K562 (cell line): Measurements from ENCODE around the gene COL23A1. TPM values are rescaled to one million over a fixed set of nuclear protein-coding genes. Genes with fewer than 3 reads are reported as not detected.

Experiments
- ATAC-seq: fragments of 200-7000 bp; cut with Tn5 transposase; 3 replicates; pipeline ENCODE4 v1.9.1; 2020; ENCODE audit warnings: moderate library complexity
- BruUV-seq: library from RNA; stranded (reverse); fragments of 400-500 nt; replicated peaks from 2 replicates; lab custom pipeline; 2021; lab: Mats Ljungman, UMichigan
- CTCF ChIA-PET: fragments of 300-600 bp; formaldehyde crosslinking; extraction: SDS; loops from one replicate; lab custom pipeline; 2021; ENCODE audit warnings: low intra/inter-chr PET ratio; lab: Yijun Ruan, JAX
- POLR2A ChIA-PET: fragments of 300-600, 350-650 bp; sonication (Branson Sonifier 250); formaldehyde crosslinking; extraction: SDS; loops from one replicate; lab custom pipeline; 2021; ENCODE audit warnings: antibody characterized with exemption, inconsistent platforms; lab: Yijun Ruan, JAX
- DNase-seq, 4 experiments: peaks; one replicate each; pipeline versions ENCODE4 v3.0.0 to v3.0.0-alpha.2; 2011 to 2018; ENCODE audit warnings: low spot score in 3 of 4, mixed read lengths in 3 of 4; ENCODE audit errors: extremely low read depth in 1 of 4
- FAIRE-seq: peaks from 2 replicates; lab custom pipeline; 2011; peaks lifted over from hg19 to GRCh38; lab: Jason Lieb, UNC
- H2AFZ ChIP-seq: 2 replicates; pipeline ENCODE4 v1.6.0; 2011; ENCODE audit warnings: low read depth, low read length, control low read depth, inconsistent platforms
- H3K27ac ChIP-seq: fragments of 200-600 bp; 3 replicates; pipeline ENCODE4 v1.8.0; 2011; ENCODE audit warnings: low read depth, mild to moderate bottlenecking, control low read depth, inconsistent platforms, low read length, moderate library complexity, mixed read lengths; ENCODE audit errors: extremely low read depth
- H3K27me3 ChIP-seq, 2 experiments: fragments of 300-600 bp in 1 of 2; 2 replicates in 1 of 2; 3 replicates in 1 of 2; pipeline versions ENCODE4 v1.6.0 to v1.8.0; 2011; ENCODE audit warnings: inconsistent platforms in 2 of 2, low read length in 2 of 2, mild to moderate bottlenecking in 1 of 2, mixed read lengths in 1 of 2, moderate library complexity in 1 of 2; ENCODE audit not compliant: control insufficient read depth in 2 of 2, insufficient read depth in 2 of 2
- H3K36me3 ChIP-seq: fragments of 300-600 bp; 3 replicates; pipeline ENCODE4 v1.8.0; 2011; ENCODE audit warnings: mild to moderate bottlenecking, low read length, inconsistent platforms; ENCODE audit not compliant: control insufficient read depth, insufficient read depth
- H3K4me1 ChIP-seq, 2 experiments: fragments of 200-600 bp in 1 of 2; replicated peaks in 1 of 2; 2 replicates in 1 of 2; 3 replicates in 1 of 2; pipeline versions ENCODE4 v1.5.1 to v1.8.0; 2011; ENCODE audit warnings: inconsistent platforms in 2 of 2, low read length in 2 of 2, mild to moderate bottlenecking in 1 of 2, mixed read lengths in 1 of 2, moderate library complexity in 1 of 2; ENCODE audit not compliant: control insufficient read depth in 2 of 2, insufficient read depth in 2 of 2
- H3K4me2 ChIP-seq: 2 replicates; pipeline ENCODE4 v1.6.1; 2011; ENCODE audit warnings: low read length, control low read depth, inconsistent platforms, mixed read lengths; ENCODE audit not compliant: insufficient read depth
- H3K4me3 ChIP-seq: fragments of 200-600 bp; sonication (generic), shearing (Covaris generic); 2 replicates; pipeline ENCODE4 v1.5.1; 2016; ENCODE audit warnings: control low read depth, inconsistent platforms
- H3K79me2 ChIP-seq: fragments of 200-600 bp; 3 replicates; pipeline ENCODE4 v1.8.0; 2011; ENCODE audit warnings: low read length, inconsistent platforms; ENCODE audit not compliant: control insufficient read depth, insufficient read depth
- H3K9ac ChIP-seq, 2 experiments: 2 replicates each; pipeline versions ENCODE4 v1.6.0 to v1.6.1; 2011; ENCODE audit warnings: low read depth in 2 of 2, low read length in 2 of 2, control low read depth in 1 of 2, inconsistent platforms in 1 of 2, mild to moderate bottlenecking in 1 of 2, mixed read lengths in 1 of 2; ENCODE audit not compliant: insufficient read depth in 1 of 2
- H3K9me1 ChIP-seq: one replicate; pipeline ENCODE4 v1.6.0; 2011; ENCODE audit warnings: inconsistent platforms, mild to moderate bottlenecking, low read length, moderate library complexity; ENCODE audit not compliant: control insufficient read depth, insufficient read depth
- H3K9me3 ChIP-seq: replicated peaks from 2 replicates; pipeline ENCODE4 v1.5.1; 2011; ENCODE audit warnings: low read depth, low read length, inconsistent platforms; ENCODE audit not compliant: control insufficient read depth, insufficient read depth
- H4K20me1 ChIP-seq: replicated peaks from 2 replicates; pipeline ENCODE4 v1.6.1; 2011; ENCODE audit warnings: low read length, inconsistent platforms, mixed read lengths; ENCODE audit not compliant: control insufficient read depth, insufficient read depth
- CC2D1A ChIP-seq: fragments of 450-650 bp; IDR thresholded peaks from 2 replicates; pipeline ENCODE4 v1.6.1; 2017; ENCODE audit warnings: mild to moderate bottlenecking
- GATAD2B ChIP-seq: fragments of 450-650 bp; IDR thresholded peaks from 2 replicates; pipeline ENCODE4 v1.6.1; 2017; ENCODE audit warnings: mild to moderate bottlenecking, borderline replicate concordance
- HDAC2 ChIP-seq: fragments of 450-650 bp; IDR thresholded peaks from 2 replicates; pipeline ENCODE4 v1.6.1; 2016; ENCODE audit warnings: mild to moderate bottlenecking
- HNRNPLL ChIP-seq: fragments of 200-400 bp; formaldehyde crosslinking; IDR thresholded peaks from 2 replicates; pipeline ENCODE4 v1.6.1; 2017; ENCODE audit warnings: low read length, low read depth, mild to moderate bottlenecking; ENCODE audit not compliant: poor library complexity, severe bottlenecking
- MITF ChIP-seq: IDR thresholded peaks from 2 replicates; pipeline ENCODE4 v1.6.1; 2014; ENCODE audit warnings: antibody characterized with exemption
- NCOA1 ChIP-seq: fragments of 450-650 bp; IDR thresholded peaks from 2 replicates; pipeline ENCODE4 v1.6.1; 2016; ENCODE audit warnings: low read depth
- POLR2G ChIP-seq: fragments of 200-400 bp; formaldehyde crosslinking; IDR thresholded peaks from 2 replicates; pipeline ENCODE4 v1.6.1; 2017; ENCODE audit warnings: low read depth, mild to moderate bottlenecking, antibody characterized with exemption, low read length, moderate library complexity
- PRPF4 ChIP-seq: fragments of 200-400 bp; formaldehyde crosslinking; IDR thresholded peaks from one replicate; pipeline ENCODE4 v1.6.1; 2017; ENCODE audit warnings: low read length, low read depth, mild to moderate bottlenecking; ENCODE audit not compliant: insufficient read depth, poor library complexity, severe bottlenecking
- SFPQ ChIP-seq: fragments of 200-400 bp; formaldehyde crosslinking; IDR thresholded peaks from 2 replicates; pipeline ENCODE4 v1.6.1; 2017; ENCODE audit warnings: mild to moderate bottlenecking, low read depth, low read length, moderate library complexity
- SMC3 ChIP-seq: conservative IDR thresholded peaks from 2 replicates; pipeline ENCODE4 v1.6.1; 2011; ENCODE audit warnings: low read depth, low read length, improper control_type of control experiment; ENCODE audit not compliant: insufficient read depth
- TBP ChIP-seq: optimal IDR thresholded peaks from 2 replicates; pipeline ENCODE3; 2011; ENCODE audit warnings: low read depth, low read length, improper control_type of control experiment
- TRIM28 ChIP-seq: fragments of 450-650 bp; IDR thresholded peaks from 2 replicates; pipeline ENCODE4 v1.6.1; 2017
- ZBTB43 ChIP-seq: sonication (generic); formaldehyde crosslinking; IDR thresholded peaks from 2 replicates; pipeline ENCODE4 v1.8.0; 2023; ENCODE audit warnings: mild to moderate bottlenecking, missing genetic modification reagents
- WGBS: fragments of 100-300 bp; shearing (Covaris generic); methylation state at CpG from one replicate; pipeline ENCODE4 v1.1.6; 2016; ENCODE audit warnings: low coverage, mixed read lengths; ENCODE audit not compliant: insufficient coverage; ENCODE audit errors: missing lambda C conversion rate; 5-methylcytosine and 5-hydroxymethylcytosine counted together
- in situ Hi-C: fragments of 300-500 bp; cut with MboI; formaldehyde crosslinking; loops from 4 replicates; pipeline ENCODE4 v1.15.0; 2018; ENCODE audit warnings: inconsistent platforms, mixed read lengths
- intact Hi-C: fragments of 100-400 bp; cut with micrococcal nuclease; formaldehyde crosslinking; loops from 2 replicates; pipeline ENCODE4 v1.14.2; 2022
- polyA plus RNA-seq, 8 experiments: library from polyadenylated mRNA; depleted of rRNA in 4 of 8; stranded (reverse) in 5 of 8; unstranded in 3 of 8; fragments of >200 nt; fragmentation: Nextera tagmentation in 2 of 8; fragmentation: Illumina TruSeq in 1 of 8; extraction: Ambion mirVana in 2 of 8; extraction: Trizol in 1 of 8; gene quantifications; 2 replicates each; pipeline versions ENCODE4 v1.2.1 to v1.2.3, GENCODE V29; 2011 to 2014; ENCODE audit warnings: inconsistent platforms in 1 of 8, missing spikeins in 1 of 8
- total RNA-seq, 7 experiments: library from RNA; depleted of rRNA in 6 of 7; stranded (reverse); fragments of >200 nt in 6 of 7; fragmentation: Illumina TruSeq in 2 of 7; extraction: Trizol in 2 of 7; gene quantifications; 2 replicates each; pipeline versions ENCODE4 v1.2.1 to v1.2.3, GENCODE V29; 2011 to 2021; ENCODE audit warnings: low replicate concordance in 1 of 7
- TF ChIP-seq, protein P1 (sequence below): sonication (generic); formaldehyde crosslinking; IDR thresholded peaks from 2 replicates; pipeline ENCODE4 v1.8.0; 2022; ENCODE audit warnings: mild to moderate bottlenecking, missing genetic modification reagents

The COL23A1 gene
- total and polyA plus RNA-seq, 9 of the 15 experiments (the other 6 are each of a cell fraction or from before 2014, with no cell fraction given) = 0.09 TPM; not detected in 8

- BruUV-seq = no TSS peak
- Histone ChIP-seq H4K20me1 (no peaks in the 10 kb centered on the region; the same call in 1 of the 2 replicates), H3K4me3 (no peak overlapping the region), H3K79me2 (no peaks in the 10 kb centered on the region), H3K27me3 (peaks cover 4 to 29% of the 10 kb centered on the region in 2 experiments; a peak in 4 of 5 replicates), H3K4me2 (no peak overlapping the region), H3K9me1 (no peaks in the 10 kb centered on the region), H3K9ac (peak overlapping the region in 1 of 2 experiments; percentile 17; a peak in 1 of 4 replicates), H3K27ac (no peak overlapping the region), H3K4me1 (peaks cover 0 to 18% of the 10 kb centered on the region in 2 experiments; a peak in 3 of 5 replicates), H3K36me3 (no peaks in the 10 kb centered on the region), H3K9me3 (no peaks in the 10 kb centered on the region), H2AFZ (no peak overlapping the region)
- CTCF ChIA-PET = no interaction called here
- intact Hi-C loops = no loop called here
- TF ChIP-seq, protein P1, sequence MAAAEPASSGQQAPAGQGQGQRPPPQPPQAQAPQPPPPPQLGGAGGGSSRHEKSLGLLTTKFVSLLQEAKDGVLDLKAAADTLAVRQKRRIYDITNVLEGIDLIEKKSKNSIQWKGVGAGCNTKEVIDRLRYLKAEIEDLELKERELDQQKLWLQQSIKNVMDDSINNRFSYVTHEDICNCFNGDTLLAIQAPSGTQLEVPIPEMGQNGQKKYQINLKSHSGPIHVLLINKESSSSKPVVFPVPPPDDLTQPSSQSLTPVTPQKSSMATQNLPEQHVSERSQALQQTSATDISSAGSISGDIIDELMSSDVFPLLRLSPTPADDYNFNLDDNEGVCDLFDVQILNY (CRISPR knock-in tag) = no peak
- no peak for TF ChIP-seq POLR2G
- TF ChIP-seq MITF = no peak
- TF ChIP-seq SMC3 = no peak
- no peak for TF ChIP-seq HDAC2
- no peak for TF ChIP-seq HNRNPLL
- TF ChIP-seq SFPQ = no peak
- no peak for TF ChIP-seq NCOA1
- TF ChIP-seq TRIM28 = no peak
- no peak for TF ChIP-seq CC2D1A
- no peak for TF ChIP-seq PRPF4
- no peak for TF ChIP-seq ZBTB43 (CRISPR knock-in tag)
- no peak for TF ChIP-seq GATAD2B
- TF ChIP-seq TBP = no peak
- 55% methylated on average over 15 of the region's 19 CpGs for WGBS
- DNase-seq (no peak), ATAC-seq (no peak), FAIRE-seq (no peak)
- POLR2A ChIA-PET = no interaction called here
- in situ Hi-C loops = no loop called here
These were observed 124.8 kb downstream of the COL23A1 start for GRCh38 chr5:178465228-178465860.
